T-helper 2 cell (primary cell): ENCODE data around the gene VPS13D.

Experiments
- DNase-seq, 5 experiments: peaks; one replicate each; pipeline versions ENCODE4 v3.0.0 to v3.0.0-alpha.2; 2012 to 2022

Gene VPS13D

GRCh38 chr1:12432897-12433296, 203.1 kb downstream of the VPS13D start:
- no peak for DNase-seq

- DNase-seq = peak in 1 of 5 experiments; percentile 19
Measured at GRCh38 chr1:12433323-12434053, 203.7 kb downstream of the VPS13D start.

GRCh38 chr1:12434174-12434573, 204.3 kb downstream of the VPS13D start:
- DNase-seq = peak in 3 of 5 experiments; percentile 42 to 88 (median 47)

- no peak for DNase-seq
Measured at GRCh38 chr1:12434686-12435085, 204.9 kb downstream of the VPS13D start.

GRCh38 chr1:12435639-12436344, 206.0 kb downstream of the VPS13D start:
- peak in 2 of 5 experiments; percentile 23 to 91 for DNase-seq

- DNase-seq = no peak
Measured at GRCh38 chr1:12436345-12436658, 206.5 kb downstream of the VPS13D start.

GRCh38 chr1:12436817-12437599, 207.2 kb downstream of the VPS13D start:
- DNase-seq = no peak

- DNase-seq = no peak
Measured at GRCh38 chr1:12437629-12438028, 207.8 kb downstream of the VPS13D start.

- DNase-seq = peak in 2 of 5 experiments; percentile 74 to 86
Measured at GRCh38 chr1:12438349-12438924, 208.6 kb downstream of the VPS13D start.

GRCh38 chr1:12439073-12439472, 209.2 kb downstream of the VPS13D start:
- no peak for DNase-seq

- no peak for DNase-seq
Measured at GRCh38 chr1:12441414-12442105, 211.7 kb downstream of the VPS13D start.

GRCh38 chr1:12442217-12442616, 212.4 kb downstream of the VPS13D start:
- DNase-seq = peak in 1 of 5 experiments; percentile 18

GRCh38 chr1:12443151-12443550, 213.3 kb downstream of the VPS13D start:
- no peak for DNase-seq

GRCh38 chr1:12444329-12444841, 214.6 kb downstream of the VPS13D start:
- no peak for DNase-seq

GRCh38 chr1:12445257-12445656, 215.4 kb downstream of the VPS13D start:
- DNase-seq = no peak

- no peak for DNase-seq
Measured at GRCh38 chr1:12446593-12446992, 216.8 kb downstream of the VPS13D start.

- no peak for DNase-seq
Measured at GRCh38 chr1:12447307-12447706, 217.5 kb downstream of the VPS13D start.

- DNase-seq = no peak
Measured at GRCh38 chr1:12447849-12448312, 218.1 kb downstream of the VPS13D start.

GRCh38 chr1:12448746-12449177, 218.9 kb downstream of the VPS13D start:
- no peak for DNase-seq

- DNase-seq = peak in 1 of 5 experiments; percentile 73
Measured at GRCh38 chr1:12450090-12450755, 220.4 kb downstream of the VPS13D start.

- no peak for DNase-seq
Measured at GRCh38 chr1:12450756-12451559, 221.1 kb downstream of the VPS13D start.
